Neural progenitor cell (in vitro differentiated cells): ENCODE measurements around the gene TACC3.

Experiments
- EZH2 ChIP-seq: fragments of 200-600 bp; sonication (generic); IDR thresholded peaks from 2 replicates; pipeline ENCODE4 v1.6.1; 2017; ENCODE audit warnings: antibody characterized with exemption, mild to moderate bottlenecking, moderate library complexity
- EZH2phosphoT487 ChIP-seq: fragments of 200-600 bp; sonication (generic); IDR thresholded peaks from 2 replicates; pipeline ENCODE4 v1.6.1; 2017; ENCODE audit warnings: antibody characterized with exemption
- TF ChIP-seq, protein P1 (sequence below): fragments of 200-600 bp; sonication (generic); IDR thresholded peaks from 2 replicates; pipeline ENCODE4 v1.5.1; 2017; ENCODE audit warnings: antibody characterized with exemption, mild to moderate bottlenecking

DNA sequence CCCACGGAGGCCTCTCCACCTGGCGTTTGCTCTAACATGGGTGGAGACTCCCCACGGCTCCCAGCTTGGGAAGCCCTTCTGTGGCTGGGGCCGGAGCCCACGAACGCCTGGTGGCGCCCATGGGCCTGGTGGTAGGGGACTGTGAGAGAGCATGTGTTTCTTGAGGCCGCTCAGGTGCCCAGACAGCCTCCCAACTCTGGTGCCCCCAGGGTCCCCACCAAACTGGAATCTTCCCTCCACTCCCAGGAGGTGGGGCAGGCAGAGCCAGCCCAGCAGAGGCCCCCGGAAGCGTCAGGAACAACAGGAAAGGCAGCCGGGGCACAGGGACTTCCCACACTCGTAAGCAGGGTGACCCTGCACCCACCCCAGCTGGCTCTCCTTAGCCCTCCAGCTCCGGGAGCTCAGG lies 38.5 kb downstream of the TACC3 start:
- no peak for TF ChIP-seq EZH2
- TF ChIP-seq, protein P1, sequence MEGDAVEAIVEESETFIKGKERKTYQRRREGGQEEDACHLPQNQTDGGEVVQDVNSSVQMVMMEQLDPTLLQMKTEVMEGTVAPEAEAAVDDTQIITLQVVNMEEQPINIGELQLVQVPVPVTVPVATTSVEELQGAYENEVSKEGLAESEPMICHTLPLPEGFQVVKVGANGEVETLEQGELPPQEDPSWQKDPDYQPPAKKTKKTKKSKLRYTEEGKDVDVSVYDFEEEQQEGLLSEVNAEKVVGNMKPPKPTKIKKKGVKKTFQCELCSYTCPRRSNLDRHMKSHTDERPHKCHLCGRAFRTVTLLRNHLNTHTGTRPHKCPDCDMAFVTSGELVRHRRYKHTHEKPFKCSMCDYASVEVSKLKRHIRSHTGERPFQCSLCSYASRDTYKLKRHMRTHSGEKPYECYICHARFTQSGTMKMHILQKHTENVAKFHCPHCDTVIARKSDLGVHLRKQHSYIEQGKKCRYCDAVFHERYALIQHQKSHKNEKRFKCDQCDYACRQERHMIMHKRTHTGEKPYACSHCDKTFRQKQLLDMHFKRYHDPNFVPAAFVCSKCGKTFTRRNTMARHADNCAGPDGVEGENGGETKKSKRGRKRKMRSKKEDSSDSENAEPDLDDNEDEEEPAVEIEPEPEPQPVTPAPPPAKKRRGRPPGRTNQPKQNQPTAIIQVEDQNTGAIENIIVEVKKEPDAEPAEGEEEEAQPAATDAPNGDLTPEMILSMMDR: no peak
- TF ChIP-seq EZH2phosphoT487: no peak
